GM18517 (cell line): ENCODE results near the gene SLC39A11.
"Not testable (repeated sequence)": the region's sequence is repeated elsewhere in the genome, so short reads cannot be mapped to it uniquely, and the experiment has no call there.

ENCODE experiments used
- ATAC-seq: cut with Tn5 transposase; IDR thresholded peaks from one replicate; pipeline ENCODE4 v1.9.1; 2021; ENCODE audit warnings: mild to moderate bottlenecking, moderate library complexity; ENCODE audit not compliant: unreplicated experiment

The SLC39A11 gene

GRCh38 chr17:72726936-72727335 lies 365.6 kb downstream of the SLC39A11 start:
- ATAC-seq = peak; percentile 94

DNA sequence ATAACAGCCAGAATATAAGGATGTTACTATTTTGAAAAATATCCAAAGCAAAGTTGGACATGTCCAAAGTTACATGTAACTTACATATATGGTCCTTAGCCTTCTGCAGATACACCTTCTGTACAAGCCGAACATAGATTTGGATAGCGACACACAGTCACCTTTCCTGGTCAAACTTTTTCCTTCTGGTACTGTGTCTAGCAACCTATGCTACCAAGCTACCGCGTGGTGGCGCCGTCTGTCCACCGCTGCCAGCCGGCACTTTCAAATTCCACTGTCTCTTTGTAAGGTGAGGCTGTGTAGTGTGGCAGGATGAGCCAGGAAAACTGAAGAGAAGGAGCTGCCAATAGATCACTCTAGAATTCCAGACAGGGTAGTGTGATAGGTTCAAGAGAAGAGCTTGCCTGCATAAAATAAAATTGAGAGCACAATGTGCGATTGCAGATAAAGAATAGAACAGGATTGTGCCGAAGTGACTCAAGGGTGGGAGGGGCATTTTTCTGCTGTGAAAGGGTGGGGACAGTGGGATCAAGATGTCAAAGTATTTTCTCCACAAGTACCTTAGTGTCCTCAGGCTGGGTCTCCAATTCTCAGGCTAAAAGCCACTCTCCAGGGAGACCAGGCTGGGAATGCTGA lies 366.9 kb downstream of the SLC39A11 start:
- ATAC-seq = no peak

GRCh38 chr17:72724267-72724666 lies 368.2 kb downstream of the SLC39A11 start:
- ATAC-seq = no peak

- no peak for ATAC-seq
Measured at GRCh38 chr17:72723711-72724110, 368.8 kb downstream of the SLC39A11 start.

- no peak for ATAC-seq
Measured at GRCh38 chr17:72720494-72720825, 372.0 kb downstream of the SLC39A11 start.

DNA sequence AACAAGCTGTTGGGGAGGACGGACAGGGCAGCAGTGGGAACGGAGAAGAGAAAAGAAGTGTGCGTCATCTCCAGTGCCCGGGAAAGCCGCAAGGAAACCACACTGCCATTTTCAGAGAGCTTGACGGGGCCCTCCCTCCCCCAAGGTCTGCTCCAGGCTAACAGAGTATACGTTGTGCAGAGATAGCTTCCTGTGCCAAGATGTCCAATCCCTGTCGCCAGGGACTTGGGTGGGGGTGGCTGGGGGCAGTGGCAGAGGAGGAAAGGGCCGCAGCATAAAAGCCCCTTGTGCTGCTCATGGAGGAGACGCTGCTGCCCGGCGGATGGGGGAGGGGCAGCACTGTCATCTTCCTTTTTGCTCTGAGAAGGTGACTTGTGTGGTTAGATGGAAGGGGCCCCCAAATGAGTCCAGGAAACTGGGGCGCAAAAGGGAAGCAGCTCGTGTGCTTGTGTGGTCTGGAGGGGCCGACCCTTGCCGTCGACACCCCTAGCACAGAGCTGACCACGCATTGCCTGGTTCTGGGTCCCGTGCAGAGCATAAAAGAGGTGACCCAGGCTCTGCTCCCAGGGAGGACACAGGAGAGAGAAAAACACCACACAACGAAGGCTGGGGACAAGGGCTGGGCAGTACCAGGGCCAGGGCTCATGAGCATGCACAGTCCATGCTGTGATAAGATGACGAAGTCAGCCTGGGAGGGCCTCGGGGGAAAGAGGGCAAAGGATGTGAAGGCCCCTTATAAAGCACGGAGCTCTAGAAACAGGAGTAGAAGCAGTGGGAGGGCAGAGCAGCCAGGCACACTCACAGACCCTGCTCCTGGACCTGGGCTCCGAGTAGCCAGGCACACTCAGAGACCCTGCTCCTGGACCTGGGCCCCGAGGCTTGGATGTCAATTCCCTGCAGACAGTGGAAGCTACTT lies 372.7 kb downstream of the SLC39A11 start:
- no peak for ATAC-seq

GRCh38 chr17:72719206-72719577 lies 373.3 kb downstream of the SLC39A11 start:
- ATAC-seq = no peak

DNA sequence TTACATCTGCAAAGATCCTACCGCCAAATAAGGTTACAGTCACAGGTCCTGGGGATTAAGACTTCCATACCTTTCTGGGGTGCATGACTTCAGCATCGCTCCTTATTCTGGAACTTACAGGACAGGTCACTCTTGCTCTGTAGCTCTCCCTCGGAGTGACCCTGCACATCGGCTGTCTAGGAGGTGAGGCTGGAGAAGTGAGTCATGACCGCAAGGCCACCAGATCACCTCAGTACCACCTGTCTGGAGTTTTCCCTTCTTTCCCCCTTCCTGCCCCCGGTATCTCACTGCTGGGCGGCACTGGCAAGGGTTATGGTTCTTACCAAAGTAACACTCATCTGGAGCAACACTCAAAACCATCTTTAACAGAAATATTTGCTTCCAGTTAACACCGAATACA lies 374.8 kb downstream of the SLC39A11 start:
- no peak for ATAC-seq

DNA sequence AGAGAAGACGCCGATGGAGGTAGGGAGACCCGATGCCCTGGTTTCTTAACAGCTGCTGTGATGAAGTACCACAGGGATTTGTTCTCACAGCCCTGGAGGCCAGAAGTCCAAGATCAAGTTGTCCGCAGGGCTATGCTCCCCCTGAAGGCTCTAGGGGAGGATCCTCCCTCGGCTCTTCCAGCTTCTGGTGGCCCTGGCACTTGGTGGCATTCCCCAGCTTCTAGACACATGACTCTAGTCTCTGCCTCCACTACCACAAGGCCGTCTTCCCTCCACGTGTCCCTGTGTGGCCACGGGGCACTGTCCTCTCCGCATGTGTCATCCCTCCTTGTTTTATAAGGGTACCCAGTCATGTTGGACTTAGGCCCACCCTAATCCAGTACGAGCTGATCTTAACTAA lies 375.2 kb downstream of the SLC39A11 start:
- ATAC-seq = no peak

DNA sequence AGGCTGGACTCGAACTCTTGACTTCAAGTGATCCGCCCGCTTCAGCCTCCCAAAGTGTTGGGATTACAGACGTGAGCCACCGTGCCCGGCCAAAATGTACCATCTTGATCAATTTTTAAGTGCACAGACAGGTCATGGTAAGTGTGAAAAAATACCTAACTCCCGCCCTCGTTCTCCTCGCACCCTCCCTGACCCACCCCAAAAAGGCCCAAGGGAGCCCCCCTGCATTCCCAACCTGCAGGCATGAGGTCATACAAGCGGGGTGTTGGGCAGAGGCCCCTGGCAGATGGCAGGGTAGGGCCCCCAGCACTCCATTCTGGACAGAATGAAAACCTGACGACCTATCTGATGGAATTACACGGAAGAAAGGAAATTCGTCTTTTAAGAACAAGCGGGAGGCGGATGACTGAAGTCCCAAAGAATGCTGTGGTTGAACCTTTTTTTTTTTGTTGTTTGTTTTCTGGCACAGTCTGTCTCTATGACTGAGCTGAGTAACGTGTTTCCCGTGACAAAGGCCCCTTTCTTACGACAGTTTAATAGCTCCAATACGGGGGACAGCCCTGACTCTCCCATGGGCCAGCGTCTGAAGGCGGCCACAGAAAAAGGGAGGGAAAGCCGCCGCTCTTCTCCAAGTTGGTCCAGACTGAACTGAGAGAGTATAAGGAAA lies 376.4 kb downstream of the SLC39A11 start:
- no peak for ATAC-seq

GRCh38 chr17:72714357-72714966 lies 378.0 kb downstream of the SLC39A11 start:
- no peak for ATAC-seq

- ATAC-seq = no peak
Measured at GRCh38 chr17:72713701-72714100, 378.8 kb downstream of the SLC39A11 start.

- no peak for ATAC-seq
Measured at GRCh38 chr17:72711521-72712310, 380.8 kb downstream of the SLC39A11 start.

DNA sequence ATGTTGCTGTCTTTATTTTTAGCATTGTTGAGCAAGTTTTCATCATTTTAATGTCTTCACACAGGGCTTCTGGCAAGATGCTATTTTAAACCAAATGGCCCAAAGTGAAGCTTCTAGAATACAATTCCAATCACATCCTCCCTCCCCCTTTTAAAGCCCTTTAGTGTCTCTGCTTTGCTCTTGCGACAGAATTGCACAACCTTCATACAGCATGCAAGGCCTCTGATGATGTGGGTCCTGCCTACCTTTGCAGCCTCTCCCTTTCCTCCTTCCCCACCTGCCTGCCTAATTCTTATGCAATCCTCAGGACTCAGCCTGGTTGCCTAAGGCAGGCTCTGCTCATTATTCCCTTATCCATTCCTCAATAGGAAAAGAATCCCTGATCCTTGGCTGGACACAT lies 381.7 kb downstream of the SLC39A11 start:
- ATAC-seq = no peak

- no peak for ATAC-seq
Measured at GRCh38 chr17:72710202-72710601, 382.3 kb downstream of the SLC39A11 start.

DNA sequence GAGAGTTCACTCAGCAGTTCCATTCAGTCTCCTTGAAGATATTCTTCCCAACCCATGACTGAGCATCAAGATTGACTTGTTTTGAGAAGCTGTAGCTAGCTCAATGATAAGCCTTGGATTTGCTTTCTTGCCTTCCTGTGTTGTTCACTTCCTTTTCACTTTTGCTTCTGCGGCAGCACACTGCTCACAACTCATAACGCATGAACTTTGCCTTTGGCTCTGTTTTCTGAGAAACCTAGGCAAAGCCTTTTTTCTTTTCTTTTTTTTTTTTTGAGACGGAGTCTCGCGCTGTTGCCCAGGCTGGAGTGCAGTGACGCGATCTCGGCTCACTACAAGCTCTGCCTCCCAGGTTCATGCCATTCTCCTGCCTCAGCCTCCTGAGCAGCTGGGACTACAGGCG lies 383.8 kb downstream of the SLC39A11 start:
- not testable (repeated sequence) for ATAC-seq

DNA sequence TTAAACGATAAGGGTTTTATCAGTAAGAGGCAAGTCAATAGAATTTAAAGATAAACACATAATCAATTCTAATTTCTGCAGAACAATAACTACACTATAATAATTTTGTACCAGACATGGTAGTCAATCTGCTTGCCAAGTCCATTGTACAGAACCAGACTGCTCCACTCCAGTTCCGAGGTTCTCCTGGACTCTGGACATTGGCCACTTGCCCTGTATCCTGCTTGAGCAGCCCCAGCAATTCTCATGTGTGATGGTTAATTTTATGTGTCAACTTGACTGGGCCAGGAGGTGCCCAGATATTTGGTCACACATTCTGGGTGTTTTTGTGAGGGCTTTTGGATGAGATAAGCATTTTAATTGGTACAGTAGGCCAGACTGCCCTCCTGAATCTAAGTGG lies 384.6 kb downstream of the SLC39A11 start:
- ATAC-seq = no peak

GRCh38 chr17:72706396-72706981 lies 386.0 kb downstream of the SLC39A11 start:
- ATAC-seq = no peak

GRCh38 chr17:72705905-72706395 lies 386.5 kb downstream of the SLC39A11 start:
- ATAC-seq = no peak

- ATAC-seq = no peak
Measured at GRCh38 chr17:72702998-72703397, 389.5 kb downstream of the SLC39A11 start.
